GM10847 (cell line): ENCODE results near the gene HMGXB3.

Experiments
- POLR2A ChIP-seq: IDR thresholded peaks from 2 replicates; pipeline ENCODE4 v1.6.1; 2011; ENCODE audit not compliant: insufficient read length; ENCODE audit errors: extremely low read depth

HMGXB3 gene

GRCh38 chr5:149963729-149964128, 36.8 kb upstream of the HMGXB3 start:
- no peak for TF ChIP-seq POLR2A

DNA sequence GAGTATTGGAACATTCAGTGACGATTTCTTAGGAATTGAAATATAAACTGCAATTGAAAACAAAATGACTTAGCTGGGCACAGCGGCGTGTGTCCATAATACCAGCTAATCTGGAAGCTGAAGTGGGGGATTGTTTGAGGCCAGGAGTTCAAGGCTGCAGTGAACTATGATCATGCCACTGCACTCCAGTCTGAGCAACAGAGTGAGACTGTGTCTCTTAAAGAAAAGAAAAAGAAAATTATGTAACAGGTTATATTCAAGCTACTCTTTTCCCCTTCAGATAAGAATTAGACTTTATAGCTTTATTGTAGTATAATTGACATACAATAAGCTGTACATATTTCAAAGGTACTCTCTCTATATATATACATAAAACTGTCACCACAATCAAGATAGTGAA, 33.6 kb upstream of the HMGXB3 start:
- TF ChIP-seq POLR2A, result no peak

DNA sequence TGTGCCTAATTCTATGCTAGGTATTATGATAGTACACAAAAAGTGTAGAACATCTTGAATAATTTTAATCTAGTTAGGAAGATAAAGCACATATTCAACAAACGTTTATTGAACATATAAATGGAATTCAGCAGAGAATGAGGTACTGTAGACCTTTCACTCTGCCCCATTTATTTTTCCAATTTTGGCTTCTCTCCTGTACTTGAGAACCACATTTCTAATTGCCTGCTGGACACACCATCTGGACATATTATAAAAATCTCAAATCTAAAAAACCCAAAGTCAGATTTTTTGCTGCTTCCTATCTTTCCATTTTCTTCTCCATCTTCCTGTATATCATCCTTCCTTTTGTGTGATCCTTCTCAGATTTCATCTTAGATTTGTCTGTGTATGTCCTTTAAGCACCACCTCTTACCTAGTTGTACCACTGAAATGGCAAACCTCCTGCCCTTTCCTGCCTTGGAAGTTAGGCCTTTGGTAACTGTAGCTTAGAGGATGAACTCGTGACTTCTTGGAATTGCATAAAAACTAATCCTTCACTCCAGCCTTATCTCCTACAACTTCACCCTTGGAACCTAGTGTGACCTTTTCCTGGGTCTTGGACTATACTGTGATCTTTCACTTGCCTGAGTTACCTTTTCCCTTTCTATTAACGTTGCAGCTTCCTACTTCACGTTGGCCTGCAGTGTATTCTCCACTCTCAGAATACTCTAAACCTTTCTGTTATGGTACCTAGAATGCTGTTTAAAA, 31.2 kb upstream of the HMGXB3 start:
- no peak for TF ChIP-seq POLR2A

GRCh38 chr5:149975409-149975808, 25.1 kb upstream of the HMGXB3 start:
- no peak for TF ChIP-seq POLR2A

- no peak for TF ChIP-seq POLR2A
These were observed 20.6 kb upstream of the HMGXB3 start for GRCh38 chr5:149979896-149980295.

DNA sequence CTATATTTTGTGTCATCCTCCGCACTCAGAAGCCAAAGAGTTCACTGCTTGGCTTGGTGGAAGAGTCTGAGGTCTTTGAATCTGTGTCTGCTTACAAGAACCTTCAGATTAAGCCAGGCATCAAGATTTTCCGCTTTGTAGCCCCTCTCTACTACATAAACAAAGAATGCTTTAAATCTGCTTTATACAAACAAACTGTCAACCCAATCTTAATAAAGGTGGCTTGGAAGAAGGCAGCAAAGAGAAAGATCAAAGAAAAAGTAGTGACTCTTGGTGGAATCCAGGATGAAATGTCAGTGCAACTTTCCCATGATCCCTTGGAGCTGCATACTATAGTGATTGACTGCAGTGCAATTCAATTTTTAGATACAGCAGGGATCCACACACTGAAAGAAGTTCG, 19.3 kb upstream of the HMGXB3 start:
- TF ChIP-seq POLR2A, result no peak

DNA sequence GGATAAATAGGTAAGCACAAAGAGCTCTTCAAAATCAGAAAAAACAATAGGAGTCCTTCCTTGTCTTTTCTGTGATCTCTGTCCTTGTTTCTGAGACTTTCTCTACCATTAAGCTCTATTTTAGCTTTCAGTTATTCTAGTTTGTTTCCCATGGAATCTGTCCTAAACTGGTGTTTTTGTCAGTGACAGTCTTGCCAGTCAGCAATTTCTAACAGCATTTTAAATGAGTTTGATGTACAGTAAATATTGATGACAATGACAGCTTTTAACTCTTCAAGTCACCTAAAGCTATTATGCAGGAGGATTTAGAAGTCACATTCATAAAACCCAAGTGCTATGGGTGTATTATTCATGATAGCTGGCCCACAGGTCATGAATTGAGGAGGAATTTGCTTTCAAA, 18.0 kb upstream of the HMGXB3 start:
- TF ChIP-seq POLR2A, result no peak

DNA sequence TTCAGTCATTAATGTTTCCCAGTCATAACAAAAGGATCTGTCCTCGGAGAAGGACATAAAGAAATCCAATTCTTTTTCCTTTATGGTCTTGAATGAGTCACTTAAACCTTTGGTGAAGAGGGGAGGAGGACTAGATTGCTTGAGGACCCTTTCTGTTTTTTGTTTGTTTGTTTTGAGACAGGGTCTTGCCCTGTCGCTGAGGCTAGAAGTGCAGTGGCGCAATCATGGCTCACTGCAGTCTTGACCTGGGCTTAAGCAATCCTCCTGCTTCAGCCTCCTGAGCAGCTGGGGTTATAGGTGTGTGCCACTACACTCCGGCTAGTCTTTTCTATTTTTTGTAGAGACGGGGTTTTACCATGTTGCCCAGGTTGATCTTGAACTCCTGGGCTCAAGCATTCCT, 12.4 kb upstream of the HMGXB3 start:
- TF ChIP-seq POLR2A, result no peak

GRCh38 chr5:149990518-149991376, 9.8 kb upstream of the HMGXB3 start:
- TF ChIP-seq POLR2A, result no peak

DNA sequence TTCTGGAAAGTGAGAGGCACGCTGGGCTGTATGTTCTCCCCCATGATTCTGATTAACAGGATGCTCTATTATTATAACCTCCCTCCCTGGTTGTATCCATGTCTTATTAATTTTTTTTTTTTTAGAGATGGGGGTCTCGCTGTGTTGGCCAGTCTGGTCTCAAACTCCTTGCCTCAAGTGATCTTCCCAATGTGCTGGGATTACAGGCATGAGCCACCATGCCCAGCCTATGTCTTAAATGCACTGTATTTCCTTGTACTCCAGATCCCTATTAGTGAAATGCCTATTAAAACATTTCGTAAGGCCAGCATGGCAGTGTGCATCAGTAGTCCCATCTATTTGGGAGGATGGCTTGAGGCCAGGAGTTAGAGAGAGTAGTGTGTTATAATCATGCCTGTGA, 7.1 kb upstream of the HMGXB3 start:
- no peak for TF ChIP-seq POLR2A

- no peak for TF ChIP-seq POLR2A
These were observed 4.9 kb upstream of the HMGXB3 start for GRCh38 chr5:149995385-149996204.

DNA sequence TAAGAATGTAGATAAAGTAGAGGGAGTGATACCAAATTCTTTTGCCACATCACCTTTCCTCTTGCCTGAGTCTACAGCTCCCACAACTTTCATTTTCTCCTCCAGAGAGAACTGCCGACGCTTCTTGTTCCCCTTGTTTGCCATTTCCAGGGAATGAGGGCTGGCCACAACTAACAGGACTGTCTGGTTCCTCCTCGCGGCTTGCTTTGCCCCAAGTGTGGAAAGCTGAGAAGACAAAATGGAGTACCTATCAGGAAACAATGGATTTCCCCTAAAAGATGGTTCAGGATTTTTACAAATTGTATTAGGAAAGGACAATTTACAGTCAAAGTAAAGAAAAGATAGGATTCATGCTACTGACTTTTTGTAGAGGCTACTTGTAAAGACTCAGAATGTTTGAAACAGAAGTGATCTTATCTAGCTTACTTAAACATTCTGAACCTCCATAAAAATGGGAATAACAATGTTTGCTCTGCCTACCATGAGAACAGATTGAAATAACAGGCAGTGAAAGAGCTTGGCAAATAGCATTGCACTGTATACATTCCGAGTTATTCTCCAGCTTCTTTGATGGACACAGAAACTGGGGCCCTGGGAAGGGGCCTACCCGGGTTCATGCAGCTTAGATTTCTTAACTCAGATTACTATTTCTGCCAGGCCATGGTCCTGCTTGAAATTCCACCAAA, 4.2 kb upstream of the HMGXB3 start:
- TF ChIP-seq POLR2A, result no peak

DNA sequence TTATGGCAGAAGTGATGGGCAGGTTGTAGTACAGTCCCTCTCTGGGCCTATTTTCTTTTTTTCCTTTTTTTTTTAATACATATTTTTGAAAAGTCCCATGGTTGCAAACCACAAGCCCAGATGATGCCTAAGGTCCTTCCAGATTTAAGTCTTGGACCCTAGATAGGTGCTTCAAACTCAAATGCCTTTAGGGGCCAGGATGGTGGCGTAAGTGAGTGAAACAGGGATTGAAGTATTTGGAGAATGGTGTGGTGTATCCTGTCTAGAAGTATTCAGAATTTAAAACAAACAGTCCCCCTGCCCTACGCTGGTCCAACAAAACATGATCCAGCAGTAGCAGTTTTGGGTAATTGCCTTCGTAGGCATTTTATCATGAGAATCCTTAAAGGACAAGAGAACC, 2.3 kb upstream of the HMGXB3 start:
- no peak for TF ChIP-seq POLR2A

GRCh38 chr5:149999359-149999758, 1.2 kb upstream of the HMGXB3 start:
- no peak for TF ChIP-seq POLR2A

- TF ChIP-seq POLR2A, result no peak
These were observed 678 bp upstream of the HMGXB3 start for GRCh38 chr5:149999866-150000255.
